GM19452 (cell line): Measurements from ENCODE around the gene KRIT1.
"Not testable (repeated sequence)": the region's sequence is repeated elsewhere in the genome, so short reads cannot be mapped to it uniquely, and the experiment has no call there.

Source experiments
- ATAC-seq: cut with Tn5 transposase; IDR thresholded peaks from one replicate; pipeline ENCODE4 v1.9.1; 2021; ENCODE audit not compliant: unreplicated experiment

Gene KRIT1

DNA sequence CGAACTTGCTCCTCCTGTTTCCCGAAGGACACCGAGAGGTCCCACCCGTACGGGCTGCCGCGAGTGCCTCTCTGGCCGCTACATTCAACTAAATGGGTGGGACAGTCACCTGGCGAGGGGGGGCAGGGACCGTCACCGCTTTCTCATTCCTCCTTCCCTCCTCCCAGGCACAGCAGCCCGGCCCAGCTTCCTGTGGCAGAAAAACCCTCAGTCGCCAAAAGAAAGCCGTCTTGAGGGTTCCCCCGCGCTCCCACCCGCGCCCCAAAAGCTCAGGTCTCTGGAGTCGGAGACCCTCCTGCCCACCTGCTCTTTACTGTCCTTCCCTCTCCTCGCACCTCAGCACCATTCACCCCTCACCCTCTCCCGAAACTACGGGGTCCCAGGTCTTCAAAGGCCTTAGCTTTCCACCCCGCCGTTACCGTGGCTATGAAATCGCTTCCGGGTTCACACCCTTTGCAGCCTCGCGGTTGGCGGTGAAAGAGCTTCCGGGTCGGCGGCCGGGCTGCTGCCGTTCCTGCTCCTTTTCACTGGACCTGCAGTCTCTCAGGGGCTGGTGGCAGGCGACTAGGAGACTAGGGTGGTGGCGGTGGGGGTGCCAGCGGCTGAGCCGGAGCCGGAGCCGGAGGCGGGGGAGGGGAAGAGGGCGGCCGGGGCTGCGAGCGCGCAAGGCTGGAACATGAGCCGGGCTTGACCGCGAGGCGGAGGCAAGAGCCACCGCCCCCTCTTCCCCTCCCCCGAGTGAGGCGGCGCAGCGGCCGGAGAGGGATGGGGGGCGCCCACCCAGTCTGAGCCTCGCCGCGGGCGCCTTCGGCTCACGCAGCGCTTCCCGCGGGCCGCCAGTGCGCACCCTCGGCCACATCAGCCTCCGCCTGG, at the start of gene KRIT1, which contains the start of gene ANKIB1:
Gene KRIT1, minus strand, starts transcription at position 428 of the 873 bp plus-strand sequence. CDS start 3,779 bp downstream, outside the sequence.
Gene ANKIB1, plus strand, starts transcription at position 488 of the 873 bp plus-strand sequence. CDS start 49,005 bp downstream, outside the sequence.
- peak; percentile 78 for ATAC-seq

DNA sequence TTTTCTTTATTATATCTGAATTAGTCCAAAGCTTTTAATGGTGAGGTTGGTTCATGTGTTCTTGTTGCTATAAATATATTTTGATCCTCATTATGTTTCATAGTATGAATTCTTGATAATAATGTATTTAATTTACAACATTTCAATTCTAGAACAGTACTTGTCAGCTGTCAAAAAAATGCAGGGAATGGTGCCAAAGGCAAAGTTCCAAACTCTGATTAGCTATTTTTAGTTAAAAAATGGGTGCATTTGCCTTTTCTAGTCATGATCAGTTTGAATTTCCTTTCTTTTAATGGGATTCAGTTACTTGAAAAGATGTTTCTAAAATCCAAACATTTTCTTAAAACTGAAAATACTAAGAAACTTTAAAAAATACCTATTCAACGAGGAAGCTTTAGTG, 49.7 kb upstream of the KRIT1 start:
- no peak for ATAC-seq

DNA sequence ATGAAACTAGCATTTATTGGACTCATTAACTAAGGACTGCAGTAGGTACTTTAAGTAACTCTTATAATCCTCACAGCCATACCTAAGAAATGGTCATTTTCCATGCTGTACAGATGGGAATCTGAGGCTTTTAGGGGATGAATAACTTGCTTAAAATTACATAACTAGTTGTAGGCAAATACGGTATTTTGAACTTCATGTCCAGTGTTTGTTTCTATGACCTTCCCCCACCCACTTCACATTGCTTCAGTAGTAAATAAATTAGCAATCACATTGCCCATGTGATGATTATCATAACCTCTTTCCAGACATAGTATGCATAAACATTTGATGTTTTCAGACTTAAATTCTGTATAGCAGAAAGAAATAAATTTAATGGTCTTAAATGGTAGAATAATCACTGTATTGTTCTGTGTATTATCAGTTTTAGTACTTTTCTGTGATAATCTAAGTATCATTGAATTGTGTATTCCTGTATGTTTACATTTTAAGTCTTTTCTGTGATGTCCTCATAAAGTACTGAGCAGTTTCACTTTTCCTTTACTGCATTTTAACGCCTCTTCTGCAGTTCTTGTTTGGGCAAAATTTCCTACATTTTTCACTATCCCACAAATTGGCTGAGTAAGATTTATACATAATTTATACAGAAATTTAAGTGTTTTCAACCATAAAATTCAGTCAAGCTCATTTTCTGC, 48.3 kb upstream of the KRIT1 start:
- ATAC-seq, result no peak

DNA sequence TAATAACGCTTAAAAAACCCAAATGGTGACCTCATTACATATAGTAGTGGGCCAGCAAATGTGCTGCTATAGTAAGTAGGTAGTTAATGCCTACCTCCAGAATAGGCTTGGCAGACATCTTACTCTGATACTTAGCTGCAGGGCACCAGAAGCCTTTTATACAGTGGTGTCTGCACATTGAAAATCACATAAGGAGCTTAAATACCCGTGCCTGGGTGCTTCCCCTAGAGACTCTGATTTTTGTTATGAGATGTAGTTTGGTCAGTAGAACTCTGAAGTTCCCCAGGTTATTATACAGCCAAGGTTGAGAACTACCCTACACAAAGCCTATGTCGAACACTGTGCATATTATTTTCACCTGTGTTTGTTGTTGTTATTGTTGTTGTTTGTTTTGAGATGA, 47.3 kb upstream of the KRIT1 start:
- ATAC-seq, result no peak

DNA sequence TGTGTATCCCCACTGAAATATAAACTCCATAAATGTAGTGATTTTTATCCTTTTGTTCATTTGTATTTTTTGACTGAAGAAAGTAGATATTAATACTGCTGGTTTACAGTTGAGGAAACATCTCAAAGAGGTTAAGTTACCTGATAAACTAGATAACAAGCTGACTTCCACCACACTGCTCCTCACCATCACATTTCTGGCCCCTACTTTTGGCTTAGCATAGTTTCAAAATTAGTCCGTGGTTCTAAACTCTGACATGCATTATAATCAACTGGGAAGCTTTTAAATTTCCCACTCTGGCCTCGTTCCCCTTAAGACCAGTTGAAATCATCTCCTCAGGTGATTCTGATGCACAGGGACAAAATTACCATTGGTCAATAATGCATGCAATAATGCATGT, 43.6 kb upstream of the KRIT1 start:
- ATAC-seq, result no peak

DNA sequence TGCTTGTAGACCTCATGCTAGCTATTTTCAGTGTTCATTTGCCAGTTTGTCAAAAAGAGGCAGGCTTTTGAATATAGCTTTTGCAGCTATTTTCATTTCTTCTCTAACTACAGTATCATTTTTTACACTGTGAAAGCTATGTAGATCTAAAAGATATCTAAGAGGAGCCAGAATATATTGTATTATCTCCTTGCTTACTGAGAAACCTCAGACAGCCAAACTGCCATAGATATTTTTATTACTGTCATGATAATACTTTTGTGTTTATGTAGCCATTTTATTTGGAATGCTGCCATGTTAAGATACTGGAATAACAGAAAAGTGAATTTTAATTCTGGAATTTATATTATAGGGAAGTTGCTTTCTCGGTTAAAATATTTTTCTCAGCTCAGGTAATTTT, 37.2 kb upstream of the KRIT1 start:
- ATAC-seq, result no peak

DNA sequence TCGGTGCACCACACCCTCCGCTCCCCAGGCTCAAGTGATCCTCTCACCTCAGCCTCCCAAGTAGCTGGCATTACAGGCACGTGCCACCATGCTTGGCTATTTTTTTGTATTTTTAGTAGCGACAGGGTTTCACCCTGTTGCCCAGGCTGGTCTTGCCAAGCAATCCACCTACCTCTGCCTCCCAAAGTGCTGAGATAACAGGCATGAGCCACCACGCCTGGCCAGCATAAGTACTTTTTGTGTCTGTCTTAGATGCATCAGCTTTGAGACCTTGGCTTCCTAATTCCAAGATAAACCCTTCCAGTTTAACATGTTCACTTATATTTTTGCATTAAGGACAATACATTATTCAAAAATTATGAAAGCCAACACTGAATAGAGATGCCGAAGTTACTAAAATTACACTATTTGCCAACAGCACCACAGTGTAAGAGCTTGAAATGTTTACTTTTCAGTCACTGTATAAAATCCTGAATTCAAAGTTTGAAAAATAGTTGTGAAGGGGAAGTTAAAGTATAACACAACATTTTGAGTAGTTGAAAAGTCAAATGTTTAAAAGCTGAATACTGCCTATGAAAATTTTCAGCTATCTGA, 36.6 kb upstream of the KRIT1 start:
- no peak for ATAC-seq

DNA sequence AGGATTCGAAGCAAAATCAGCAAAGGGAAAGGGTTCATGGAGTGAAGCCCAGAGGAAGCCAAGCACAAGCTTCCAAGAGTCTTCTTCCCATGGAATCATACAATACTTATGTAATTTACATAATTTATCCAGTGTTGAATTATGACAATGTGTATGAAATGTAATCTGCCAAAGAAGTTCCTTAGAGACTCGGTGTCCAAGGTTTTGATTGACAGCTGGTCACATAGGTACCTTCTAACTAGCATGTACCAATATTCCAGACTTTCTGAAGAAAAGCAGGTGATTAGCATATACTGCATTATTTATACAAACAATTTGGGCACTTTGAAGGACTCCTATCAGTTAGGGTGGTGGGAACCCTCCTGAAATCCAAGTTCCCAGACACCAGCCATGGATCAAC, 35.3 kb upstream of the KRIT1 start:
- no peak for ATAC-seq

DNA sequence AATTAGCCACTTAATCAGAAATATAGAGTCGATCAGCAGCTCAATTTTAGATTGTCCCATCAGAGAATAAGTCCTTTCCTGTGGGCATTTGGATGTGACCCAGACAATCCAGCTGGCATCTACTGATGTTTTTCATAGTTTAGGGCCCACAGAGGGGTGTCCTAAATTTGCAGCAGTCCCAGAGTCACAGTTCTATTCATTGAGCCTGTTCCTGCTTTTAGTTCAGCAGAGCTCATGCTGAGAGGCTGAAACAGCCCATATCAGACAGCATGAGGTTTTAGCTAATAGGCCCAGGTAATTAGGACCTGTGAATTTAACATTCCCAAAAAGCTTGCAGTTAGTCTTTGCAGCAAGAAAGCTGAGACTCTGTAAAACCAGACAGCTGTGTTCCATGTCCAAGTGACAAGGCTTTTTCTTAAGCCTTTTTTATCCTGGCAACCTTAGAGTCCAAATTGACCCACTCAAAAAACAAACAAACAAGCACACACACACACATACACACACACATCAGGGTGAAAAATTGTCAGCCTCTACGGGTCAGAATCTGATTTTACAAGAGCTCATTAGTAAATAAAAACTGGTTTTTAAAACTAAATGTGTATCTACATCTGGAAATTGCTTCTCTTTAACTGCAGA, 33.8 kb upstream of the KRIT1 start:
- no peak for ATAC-seq

DNA sequence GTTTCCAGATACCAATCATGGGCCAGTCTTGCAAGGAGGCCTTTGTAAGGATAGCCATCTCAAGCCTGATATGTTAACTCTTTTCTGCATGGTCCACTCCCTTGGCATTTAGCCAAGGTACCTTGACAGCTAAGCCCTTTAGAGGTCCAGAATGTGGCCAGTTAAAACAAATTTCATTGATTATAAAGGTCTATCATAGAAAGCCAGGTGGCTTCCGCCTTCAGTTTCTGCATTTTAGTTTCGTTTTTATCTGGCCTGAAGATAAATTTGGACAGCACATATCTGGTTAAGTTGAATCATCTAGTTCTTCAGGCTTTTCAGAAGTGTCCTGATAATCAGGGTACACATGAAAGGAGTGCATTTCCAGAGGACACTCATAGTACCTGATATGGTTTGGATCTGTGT, 30.7 kb upstream of the KRIT1 start:
- ATAC-seq, result peak; percentile 84

DNA sequence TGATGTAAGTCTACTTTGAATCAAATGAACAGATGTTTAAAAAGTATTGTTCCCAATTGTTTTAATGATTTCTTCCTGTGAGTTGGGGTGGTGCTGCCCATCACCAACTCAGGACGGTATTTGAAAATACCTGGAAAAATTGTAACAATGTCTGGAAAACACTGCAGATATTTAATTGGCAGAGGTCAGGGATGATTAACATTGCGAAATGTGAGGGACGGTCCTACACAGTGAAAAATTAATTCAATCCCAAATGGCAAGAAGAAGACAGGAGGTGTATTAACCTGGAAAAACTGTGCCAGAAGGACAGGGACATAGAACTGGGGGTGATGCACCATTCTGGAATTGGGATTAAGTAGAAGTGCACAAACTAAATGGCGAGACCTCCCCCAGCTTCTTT, 29.6 kb upstream of the KRIT1 start:
- ATAC-seq, result no peak

DNA sequence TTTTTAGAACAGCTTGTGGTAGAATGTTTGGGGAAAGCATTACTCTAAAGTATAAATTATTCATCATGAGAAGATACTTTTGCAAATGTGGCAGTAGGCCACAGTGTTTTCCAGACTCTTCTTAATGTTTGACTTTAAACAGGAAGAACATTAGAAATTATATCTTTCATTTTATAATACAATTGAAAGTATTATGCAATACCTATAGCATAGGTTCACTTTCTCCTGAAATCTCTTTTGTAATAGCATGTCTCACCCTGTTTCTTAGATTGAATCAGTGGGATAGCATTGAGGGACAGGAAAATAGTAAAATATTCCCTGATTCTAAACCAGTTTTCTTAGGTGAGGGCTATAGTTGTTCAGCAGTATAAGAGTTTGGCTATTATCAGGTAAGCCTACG, 23.2 kb upstream of the KRIT1 start:
- ATAC-seq, result no peak

DNA sequence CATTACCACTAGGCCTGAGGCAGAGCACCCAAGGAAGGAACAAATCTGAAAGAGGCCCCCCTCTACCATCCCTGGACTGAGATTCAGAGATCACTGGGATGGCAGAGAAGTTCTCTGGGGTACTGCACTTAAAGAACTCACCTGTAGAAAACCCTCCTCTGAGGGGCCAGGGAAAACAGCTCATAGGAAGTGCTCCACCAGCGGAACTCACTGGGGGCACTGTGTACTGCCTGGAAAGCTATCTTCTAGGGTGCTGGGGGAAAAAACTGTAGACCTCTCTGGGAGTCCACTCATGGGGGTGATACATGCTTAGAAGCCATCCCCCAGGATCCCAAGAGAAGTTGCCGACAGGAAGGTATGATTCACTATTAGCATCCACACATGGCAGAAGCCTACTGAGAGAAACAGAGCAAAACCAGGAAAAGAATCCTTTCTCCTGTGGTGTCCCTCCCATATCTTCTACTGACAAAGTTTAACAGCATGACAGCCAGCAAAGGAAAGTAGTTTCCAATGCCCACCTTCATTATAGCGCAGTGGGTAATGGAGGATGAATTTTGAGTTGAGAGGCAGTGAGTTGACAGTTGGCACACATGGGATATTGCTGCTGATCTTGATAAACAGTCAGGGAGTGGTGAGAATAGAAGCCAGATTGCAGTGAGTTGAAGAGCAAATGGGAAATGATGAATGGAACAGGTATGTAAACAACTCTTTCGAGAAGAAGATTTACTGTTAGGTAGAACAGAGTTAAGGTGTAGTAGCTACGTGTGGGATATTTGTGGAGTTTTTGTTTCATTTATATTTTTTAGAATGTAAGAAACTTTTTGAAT, 20.9 kb upstream of the KRIT1 start:
- ATAC-seq, result no peak

DNA sequence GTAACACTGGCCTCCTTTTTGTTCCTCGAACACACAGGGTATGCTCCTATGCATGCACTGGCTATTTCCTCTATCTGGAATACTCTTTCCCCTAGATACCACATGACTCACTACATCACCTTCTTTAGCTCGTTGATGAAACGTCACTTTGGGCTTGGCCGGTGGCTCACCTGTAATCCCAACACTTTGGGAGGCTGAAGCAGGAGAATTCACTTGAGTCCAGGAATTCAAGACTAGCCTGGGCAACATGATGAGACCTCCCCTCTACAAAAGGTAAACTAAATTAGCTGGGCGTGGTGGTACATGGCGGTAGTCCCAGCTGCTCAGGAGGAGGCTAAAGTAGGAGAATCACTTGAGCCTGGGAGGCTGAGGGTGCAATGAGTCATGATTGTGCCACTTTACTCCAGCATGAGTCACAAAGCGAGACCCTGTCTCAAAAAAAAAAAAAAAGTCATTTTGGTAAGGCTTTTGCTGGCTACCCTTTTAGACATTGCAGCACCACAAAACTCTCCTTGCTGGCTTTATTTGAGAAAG, 14.6 kb upstream of the KRIT1 start:
- ATAC-seq, result no peak

DNA sequence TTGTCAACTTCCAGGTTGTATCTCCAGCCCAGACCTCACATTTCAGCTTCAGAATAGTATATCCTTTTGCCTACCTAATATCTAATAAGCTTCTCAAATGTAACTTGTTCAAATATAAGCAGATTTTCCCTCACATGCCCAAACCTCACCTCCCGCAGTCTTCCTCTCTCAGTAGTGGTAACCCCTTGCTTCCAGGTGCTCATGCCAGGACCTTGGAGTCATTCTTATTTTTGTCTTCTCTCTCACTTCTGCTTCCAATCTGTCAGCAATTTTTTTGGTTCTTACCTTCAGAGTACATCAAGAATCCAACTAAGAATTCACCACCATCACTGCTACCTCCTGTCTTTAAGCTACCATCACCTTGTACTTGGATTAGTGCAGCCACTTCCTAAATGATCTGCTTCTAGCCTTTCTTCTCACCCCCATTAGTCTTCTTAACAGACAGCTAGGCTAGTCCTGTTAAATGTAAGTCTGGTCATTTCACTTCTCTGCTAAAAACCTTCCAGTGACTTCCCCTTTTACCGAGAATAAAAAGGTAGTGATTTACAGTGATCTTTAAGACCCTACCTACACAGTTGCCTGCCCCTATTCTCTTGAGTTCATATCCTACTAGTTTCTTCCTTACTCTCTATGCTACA, 14.0 kb upstream of the KRIT1 start:
- ATAC-seq, result no peak

DNA sequence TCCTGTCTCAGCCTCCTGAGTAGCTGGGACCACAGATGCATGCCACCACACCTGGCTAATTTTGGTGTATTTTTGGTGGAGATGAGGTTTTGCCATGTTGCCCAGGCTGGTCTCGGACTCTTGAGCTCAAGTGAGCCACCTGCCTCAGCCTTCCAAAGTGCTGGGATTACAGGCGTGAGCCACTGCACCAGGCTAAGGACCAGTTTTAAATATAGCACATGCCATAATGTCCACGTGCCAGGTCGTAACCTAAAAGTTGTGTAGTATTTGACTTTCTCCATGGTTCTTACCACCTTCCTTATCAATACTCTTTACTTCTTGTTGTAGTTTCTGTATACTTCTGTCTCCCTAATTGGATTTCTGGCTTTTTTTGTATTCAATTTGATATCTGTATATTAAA, 13.3 kb upstream of the KRIT1 start:
- ATAC-seq, result no peak

DNA sequence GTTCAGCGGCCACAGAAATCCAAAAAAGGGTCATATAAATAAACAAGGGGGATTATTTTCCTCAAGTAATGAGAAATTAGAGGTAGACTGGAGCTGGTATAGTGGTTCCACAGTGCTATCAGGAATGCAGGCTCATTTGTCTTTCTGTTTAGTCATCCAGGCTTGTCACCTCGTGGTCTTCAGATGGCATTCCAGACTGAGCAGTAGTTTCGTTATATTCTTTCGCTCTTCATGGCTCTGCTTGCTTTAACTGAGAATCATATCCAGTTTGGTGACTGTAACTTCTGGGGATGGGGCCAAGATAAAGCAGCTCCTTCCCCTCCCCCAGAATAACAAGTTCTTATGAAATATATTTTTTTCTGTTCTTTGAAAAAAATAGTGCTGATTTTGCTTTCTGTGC, 9.6 kb upstream of the KRIT1 start:
- ATAC-seq, result no peak

DNA sequence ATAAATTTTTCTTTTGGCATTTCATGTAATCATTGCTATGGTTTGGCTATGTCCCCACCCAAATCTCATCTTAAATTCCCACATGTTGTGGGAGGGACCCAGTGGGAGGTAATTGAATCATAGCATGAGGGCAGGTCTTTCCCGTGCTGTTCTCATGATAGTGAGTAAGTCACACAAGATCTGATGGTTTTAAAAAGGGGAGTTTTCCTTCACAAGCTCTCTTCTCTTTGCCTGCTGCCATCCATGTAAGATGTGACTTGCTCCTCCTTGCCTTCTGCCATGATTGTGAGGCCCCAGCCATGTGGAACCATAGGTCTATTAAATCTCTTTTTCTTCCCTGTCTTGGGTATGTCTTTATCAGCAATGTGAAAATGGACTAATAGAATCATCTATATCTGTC, 9.1 kb upstream of the KRIT1 start:
- ATAC-seq, result not testable (repeated sequence)

DNA sequence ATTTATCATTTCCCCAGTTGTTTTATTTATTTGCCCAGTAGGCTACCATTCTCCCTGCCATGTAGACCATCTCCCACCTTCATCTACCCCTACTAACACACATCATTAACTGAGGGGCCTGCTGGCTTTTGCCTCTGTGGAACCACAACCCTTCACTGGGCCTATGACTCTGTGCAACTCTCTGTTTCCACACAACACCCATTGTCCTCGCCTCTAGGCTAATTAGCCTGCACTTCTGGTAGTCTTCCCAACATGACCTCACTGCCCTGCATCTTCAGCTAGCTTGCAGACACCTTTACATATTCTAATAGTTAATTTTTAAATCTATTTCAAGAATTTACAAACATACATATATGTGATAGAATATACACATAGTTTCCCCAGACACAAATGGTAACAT, 7.5 kb upstream of the KRIT1 start:
- ATAC-seq, result no peak

DNA sequence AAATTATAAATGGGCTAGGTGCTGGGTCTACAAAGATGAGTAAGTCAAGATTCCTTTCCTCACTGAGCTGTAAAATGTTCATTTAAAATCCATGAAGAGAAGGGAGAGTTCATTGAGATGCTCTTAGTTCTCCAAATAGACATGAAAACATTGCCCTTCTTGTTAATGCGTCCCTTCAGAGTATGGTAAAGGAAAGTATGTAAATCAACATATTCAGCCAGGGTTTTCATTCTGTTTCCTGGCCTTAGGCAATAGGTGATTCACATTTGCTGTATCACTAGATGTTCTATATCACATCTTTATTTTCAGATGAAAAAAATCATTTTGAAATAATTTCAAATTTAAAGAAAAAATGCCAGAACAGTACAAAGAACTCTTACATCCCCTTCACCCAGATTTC, 5.5 kb upstream of the KRIT1 start:
- no peak for ATAC-seq
